Progenitor cell of endocrine pancreas (in vitro differentiated cells): Measurements from ENCODE around the gene RIC1. TPM values are rescaled to one million over a fixed set of nuclear protein-coding genes. Genes with fewer than 3 reads are reported as not detected.

Source experiments
- DNase-seq: peaks from one replicate; pipeline ENCODE4 v3.0.0; 2021; ENCODE audit warnings: low spot score; ENCODE audit not compliant: unreplicated experiment
- H3K27ac Mint-ChIP-seq: 2 replicates; pipeline ENCODE4 v1.8.0; 2021; ENCODE audit warnings: mild to moderate bottlenecking, moderate library complexity, mixed read lengths
- H3K27me3 Mint-ChIP-seq: 2 replicates; pipeline ENCODE4 v1.8.0; 2021; ENCODE audit warnings: mixed read lengths
- H3K36me3 Mint-ChIP-seq: 2 replicates; pipeline ENCODE4 v1.8.0; 2022; ENCODE audit warnings: mixed read lengths; ENCODE audit not compliant: insufficient read depth
- H3K4me1 Mint-ChIP-seq: 2 replicates; pipeline ENCODE4 v1.8.0; 2021; ENCODE audit warnings: low read depth, mixed read lengths
- H3K4me3 Mint-ChIP-seq: 2 replicates; pipeline ENCODE4 v1.8.0; 2021; ENCODE audit warnings: low read depth, mild to moderate bottlenecking, moderate library complexity, mixed read lengths
- H3K9me3 Mint-ChIP-seq: 2 replicates; pipeline ENCODE4 v1.8.0; 2021; ENCODE audit warnings: low read depth, mixed read lengths
- total RNA-seq: library from RNA; stranded (reverse); gene quantifications from 2 replicates; pipeline ENCODE4 v1.2.1, GENCODE V29; 2021
- TF ChIP-seq, protein P1 (sequence below): fragments of 200-600 bp; sonication (generic); IDR thresholded peaks from one replicate; pipeline ENCODE4 v1.5.0; 2021; ENCODE audit warnings: antibody characterized with exemption, mild to moderate bottlenecking; ENCODE audit not compliant: unreplicated experiment

The RIC1 gene
- total RNA-seq, 1 donor from 2014 or later: 24.2 TPM

GRCh38 chr9:5820425-5820824, 191.5 kb downstream of the RIC1 start:
- TF ChIP-seq, protein P1, sequence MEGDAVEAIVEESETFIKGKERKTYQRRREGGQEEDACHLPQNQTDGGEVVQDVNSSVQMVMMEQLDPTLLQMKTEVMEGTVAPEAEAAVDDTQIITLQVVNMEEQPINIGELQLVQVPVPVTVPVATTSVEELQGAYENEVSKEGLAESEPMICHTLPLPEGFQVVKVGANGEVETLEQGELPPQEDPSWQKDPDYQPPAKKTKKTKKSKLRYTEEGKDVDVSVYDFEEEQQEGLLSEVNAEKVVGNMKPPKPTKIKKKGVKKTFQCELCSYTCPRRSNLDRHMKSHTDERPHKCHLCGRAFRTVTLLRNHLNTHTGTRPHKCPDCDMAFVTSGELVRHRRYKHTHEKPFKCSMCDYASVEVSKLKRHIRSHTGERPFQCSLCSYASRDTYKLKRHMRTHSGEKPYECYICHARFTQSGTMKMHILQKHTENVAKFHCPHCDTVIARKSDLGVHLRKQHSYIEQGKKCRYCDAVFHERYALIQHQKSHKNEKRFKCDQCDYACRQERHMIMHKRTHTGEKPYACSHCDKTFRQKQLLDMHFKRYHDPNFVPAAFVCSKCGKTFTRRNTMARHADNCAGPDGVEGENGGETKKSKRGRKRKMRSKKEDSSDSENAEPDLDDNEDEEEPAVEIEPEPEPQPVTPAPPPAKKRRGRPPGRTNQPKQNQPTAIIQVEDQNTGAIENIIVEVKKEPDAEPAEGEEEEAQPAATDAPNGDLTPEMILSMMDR: no peak
- DNase-seq: no peak
- Mint-ChIP-seq H3K27ac (no peak overlapping the region), H3K4me3 (no peak overlapping the region), H3K9me3 (no peaks in the 10 kb centered on the region), H3K4me1 (no peaks in the 10 kb centered on the region), H3K27me3 (no peaks in the 10 kb centered on the region), H3K36me3 (peaks cover 16% of the 10 kb centered on the region)

DNA sequence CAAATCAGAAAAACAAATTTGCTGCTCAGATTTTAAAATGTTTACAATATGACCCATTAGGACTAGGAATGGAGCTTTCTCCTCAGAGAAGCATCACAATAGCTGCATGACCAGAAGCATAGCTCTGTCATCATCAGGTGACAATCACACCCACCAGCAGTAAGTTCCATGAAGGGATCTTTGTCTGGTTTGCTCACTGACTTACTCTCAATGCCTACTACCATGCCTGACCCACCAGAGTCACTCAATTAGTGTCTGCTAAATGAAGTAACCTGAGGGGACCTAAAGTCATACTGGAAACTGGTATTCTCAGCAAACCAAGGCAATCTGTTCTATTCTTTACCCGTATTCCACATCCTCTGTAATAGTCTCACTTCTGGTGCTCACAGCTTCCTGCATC, 196.3 kb downstream of the RIC1 start:
- H3K9me3 Mint-ChIP-seq: no peaks in the 10 kb centered on the region
- DNase-seq: no peak
- no peak overlapping the region for H3K27ac Mint-ChIP-seq
- H3K4me1 Mint-ChIP-seq: no peaks in the 10 kb centered on the region
- TF ChIP-seq, protein P1: no peak
- no peaks in the 10 kb centered on the region for H3K27me3 Mint-ChIP-seq
- H3K36me3 Mint-ChIP-seq: peaks cover 3% of the 10 kb centered on the region
- no peak overlapping the region for H3K4me3 Mint-ChIP-seq

Other genes with a start within 250 kb of the RIC1 start
- 16.8 and 18.9 TPM in 2 replicates for gene PLGRKT, start 191.2 kb upstream of the RIC1 start, total RNA-seq
- 0.29 and 0.55 TPM in 2 replicates for gene CD274, start 178.6 kb upstream of the RIC1 start, total RNA-seq
- gene PDCD1LG2, start 118.6 kb upstream of the RIC1 start, total RNA-seq: not detected in 2 replicates
- gene ERMP1, start 204.0 kb downstream of the RIC1 start, total RNA-seq: 20.3 and 21.2 TPM in 2 replicates